ENCODE data around the gene SPATA31C1.

Gene SPATA31C1

DNA sequence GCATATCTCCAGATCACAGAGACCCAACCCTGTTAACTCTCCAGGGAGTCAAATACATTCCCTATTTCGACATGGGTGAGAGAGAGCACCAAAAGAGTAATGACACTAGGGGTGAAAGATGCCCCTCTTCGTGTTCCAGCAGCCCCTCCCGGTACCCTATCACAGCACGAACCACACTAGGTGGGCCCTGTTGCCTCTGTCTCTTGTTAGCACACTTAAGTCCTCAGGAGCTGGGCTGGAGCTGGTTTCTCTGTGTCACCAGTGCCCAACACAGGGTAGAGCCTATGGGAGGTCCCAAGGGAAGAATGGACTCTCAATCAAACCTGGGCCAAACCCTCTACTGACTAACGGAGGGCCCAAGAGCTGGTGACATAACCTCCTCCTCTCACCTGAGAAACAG lies 55.4 kb downstream of the SPATA31C1 start:
- Histone ChIP-seq H3K27ac (ENCODE audit: low read length) (no peak overlapping the region), H3K27me3 (replicated peaks; ENCODE audit: insufficient read depth, low read length) (no peaks in the 10 kb centered on the region), H3K36me3 (replicated peaks; ENCODE audit: insufficient read depth, low read length) (no peaks in the 10 kb centered on the region), H3F3A (ENCODE audit: insufficient read depth, low read length) (no peaks in the 10 kb centered on the region), H3K9me2 (replicated peaks; ENCODE audit: insufficient read depth, low read length) (no peaks in the 10 kb centered on the region), H3K79me2 (ENCODE audit: low read length) (no peaks in the 10 kb centered on the region), H3K4me1 (ENCODE audit: low read length) (no peaks in the 10 kb centered on the region), H3K9ac (ENCODE audit: low read length) (no peak overlapping the region), H3K9me3 (replicated peaks; ENCODE audit: insufficient read depth, low read length) (no peaks in the 10 kb centered on the region), H4K20me1 (ENCODE audit: insufficient read depth, low read length) (no peaks in the 10 kb centered on the region), H3K4me3 (ENCODE audit: low read length) (no peak overlapping the region), H2AFZ (ENCODE audit: low read length) (no peak overlapping the region), H3K4me2 (ENCODE audit: low read depth, low read length) (no peak overlapping the region)
- DNase-seq = no peak
- TF ChIP-seq EZH2 (optimal IDR thresholded peaks at IDR 0.05; ENCODE audit: low read depth, low read length) (no peak), CTCF (IDR thresholded peaks at IDR 0.05; ENCODE audit: low read length) (no peak)

All from MM.1S (cell line).